Adrenal gland (tissue), 5 donors: ENCODE measurements around the gene MAEA.

Experiments used
- CTCF ChIP-seq, 6 experiments: fragments of 450-650 bp in 4 of 6; fragments of 200-600 bp in 2 of 6; sonication (generic) in 1 of 6; IDR thresholded peaks; 1 replicate in 5 of 6; 2 replicates in 1 of 6; pipeline versions ENCODE4 v1.5.1 to v1.8.0; 2016 to 2021; ENCODE audit warnings: antibody characterized with exemption in 6 of 6, mild to moderate bottlenecking in 2 of 6, moderate library complexity in 1 of 6
- POLR2A ChIP-seq, 2 donors: fragments of 450-650 bp; IDR thresholded peaks; one replicate each; pipeline ENCODE4 v1.6.1; 2017; ENCODE audit warnings: antibody characterized with exemption in 2 of 2, mild to moderate bottlenecking in 2 of 2, moderate library complexity in 1 of 2
- donor health status: DM: no; HTN: no; CAD: no.

- TF ChIP-seq CTCF (IDR thresholded peaks at IDR 0.05) (no peak), POLR2A (IDR thresholded peaks at IDR 0.05) (no peak)
These were observed 6.0 kb upstream of the MAEA start for GRCh38 chr4:1283711-1284110.
